Measurements from ENCODE around the gene ARHGAP22. TPM values are rescaled to one million over a fixed set of nuclear protein-coding genes. Genes with fewer than 3 reads are reported as not detected.

Gene ARHGAP22
- total RNA-seq, 2 donors from 2014 or later, result 1.8 to 5.7 TPM

DNA sequence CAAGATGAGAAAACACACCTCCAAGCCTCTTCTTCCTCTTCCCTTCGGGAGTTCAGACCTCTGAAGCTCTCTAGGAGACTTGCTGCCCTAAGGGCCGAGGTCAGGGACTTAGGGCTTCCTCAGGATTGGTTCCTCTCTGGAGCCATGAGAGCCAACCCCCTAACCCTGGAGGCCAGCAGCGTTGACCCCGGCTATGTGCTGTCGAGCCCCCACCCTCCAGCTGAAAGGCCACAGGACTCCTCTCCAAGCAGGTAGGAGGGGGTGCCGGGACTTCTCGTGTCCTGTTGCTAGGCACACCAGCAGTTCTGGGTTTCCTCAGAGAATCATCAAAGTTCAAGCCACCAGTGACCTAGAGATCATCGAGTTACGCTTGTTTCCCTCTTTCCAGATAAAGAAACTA, 87.4 kb downstream of the ARHGAP22 start:
- Histone ChIP-seq H3K4me1 (no peaks in the 10 kb centered on the region), H3K9me3 (peaks cover 0 to 27% of the 10 kb centered on the region in 2 donors), H3K36me3 (no peaks in the 10 kb centered on the region), H3K27me3 (no peaks in the 10 kb centered on the region), H3K27ac (no peak overlapping the region), H3K4me3 (no peak overlapping the region)
- DNase-seq (ENCODE audit: low spot score), result no peak
- TF ChIP-seq, protein P1, sequence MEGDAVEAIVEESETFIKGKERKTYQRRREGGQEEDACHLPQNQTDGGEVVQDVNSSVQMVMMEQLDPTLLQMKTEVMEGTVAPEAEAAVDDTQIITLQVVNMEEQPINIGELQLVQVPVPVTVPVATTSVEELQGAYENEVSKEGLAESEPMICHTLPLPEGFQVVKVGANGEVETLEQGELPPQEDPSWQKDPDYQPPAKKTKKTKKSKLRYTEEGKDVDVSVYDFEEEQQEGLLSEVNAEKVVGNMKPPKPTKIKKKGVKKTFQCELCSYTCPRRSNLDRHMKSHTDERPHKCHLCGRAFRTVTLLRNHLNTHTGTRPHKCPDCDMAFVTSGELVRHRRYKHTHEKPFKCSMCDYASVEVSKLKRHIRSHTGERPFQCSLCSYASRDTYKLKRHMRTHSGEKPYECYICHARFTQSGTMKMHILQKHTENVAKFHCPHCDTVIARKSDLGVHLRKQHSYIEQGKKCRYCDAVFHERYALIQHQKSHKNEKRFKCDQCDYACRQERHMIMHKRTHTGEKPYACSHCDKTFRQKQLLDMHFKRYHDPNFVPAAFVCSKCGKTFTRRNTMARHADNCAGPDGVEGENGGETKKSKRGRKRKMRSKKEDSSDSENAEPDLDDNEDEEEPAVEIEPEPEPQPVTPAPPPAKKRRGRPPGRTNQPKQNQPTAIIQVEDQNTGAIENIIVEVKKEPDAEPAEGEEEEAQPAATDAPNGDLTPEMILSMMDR (IDR thresholded peaks at IDR 0.05), result no peak

DNA sequence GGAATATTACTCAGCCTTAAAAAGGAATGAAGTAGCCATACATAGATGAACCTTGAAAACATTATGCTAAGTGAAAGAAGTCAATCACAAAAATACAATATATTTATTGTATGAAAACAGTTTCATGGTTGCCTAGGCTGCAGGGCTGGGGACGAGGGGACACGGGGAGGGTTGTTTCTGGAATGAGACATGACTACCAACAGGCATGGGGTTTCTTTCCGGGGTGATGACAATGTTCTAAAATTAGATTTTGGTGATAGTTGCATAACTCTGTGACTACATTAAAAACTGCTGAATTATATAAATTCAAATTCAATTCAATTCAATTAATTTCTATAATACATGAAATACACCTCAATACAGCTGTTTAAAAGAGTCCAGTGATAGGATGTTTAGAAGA, 88.0 kb downstream of the ARHGAP22 start:
- Histone ChIP-seq H3K4me1 (no peaks in the 10 kb centered on the region), H3K4me3 (no peak overlapping the region), H3K27me3 (no peaks in the 10 kb centered on the region), H3K9me3 (peaks cover 0 to 27% of the 10 kb centered on the region in 2 donors), H3K27ac (no peak overlapping the region), H3K36me3 (no peaks in the 10 kb centered on the region)
- TF ChIP-seq, protein P1 (IDR thresholded peaks at IDR 0.05), result no peak
- DNase-seq (ENCODE audit: low spot score), result no peak

DNA sequence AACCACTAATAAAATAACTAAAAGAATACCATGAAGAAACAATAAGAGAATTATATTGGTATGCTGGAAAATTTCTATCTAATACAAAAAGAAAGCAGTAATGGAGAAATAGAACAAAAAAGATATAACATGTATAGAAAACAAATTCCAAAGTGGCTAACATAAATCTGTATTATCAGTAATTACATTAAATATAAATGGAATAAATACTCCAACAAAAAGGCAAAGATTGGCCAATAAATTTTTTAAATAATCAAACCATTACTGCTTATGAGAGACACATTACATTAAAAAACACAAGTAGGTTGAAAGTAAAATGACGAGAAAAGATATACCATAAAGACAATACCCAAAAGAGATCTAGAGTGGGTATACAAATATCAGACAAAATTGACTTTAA, 90.0 kb downstream of the ARHGAP22 start:
- TF ChIP-seq, protein P1 (IDR thresholded peaks at IDR 0.05), result no peak
- H3K4me1 ChIP-seq, result no peaks in the 10 kb centered on the region

DNA sequence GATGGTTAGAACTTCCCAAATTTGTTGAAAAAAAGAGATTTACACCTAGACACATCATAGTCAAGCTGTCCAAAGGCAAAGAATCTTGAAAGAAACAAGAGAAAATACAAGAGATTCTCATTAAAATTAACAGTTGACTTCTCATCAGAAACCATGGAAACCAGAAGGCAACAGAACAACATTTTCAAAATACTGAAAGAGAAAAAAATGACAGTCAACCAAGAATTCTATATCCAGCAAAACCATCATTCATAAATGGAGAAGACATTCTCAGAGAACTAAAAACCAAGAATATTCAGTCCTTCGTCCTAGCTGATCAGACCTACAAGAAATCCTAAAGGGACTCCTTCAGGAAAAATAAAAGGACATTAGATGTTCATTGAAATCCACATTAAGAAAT, 90.6 kb downstream of the ARHGAP22 start:
- no peak overlapping the region for H3K4me3 ChIP-seq
- TF ChIP-seq, protein P1 (IDR thresholded peaks at IDR 0.05), result no peak
- H3K27ac ChIP-seq, result no peak overlapping the region
- H3K36me3 ChIP-seq, result no peaks in the 10 kb centered on the region
- H3K4me1 ChIP-seq, result peaks cover 0 to 6% of the 10 kb centered on the region in 2 donors
- H3K9me3 ChIP-seq, result peaks cover 0 to 27% of the 10 kb centered on the region in 2 donors
- H3K27me3 ChIP-seq, result no peaks in the 10 kb centered on the region
- DNase-seq (ENCODE audit: low spot score), result no peak

More for the DNA sequence above, 90.0 kb downstream of the ARHGAP22 start:
- Histone ChIP-seq H3K9me3 (peaks cover 0 to 27% of the 10 kb centered on the region in 2 donors), H3K27me3 (no peaks in the 10 kb centered on the region), H3K27ac (no peak overlapping the region), H3K4me3 (no peak overlapping the region), H3K36me3 (no peaks in the 10 kb centered on the region)
- DNase-seq (ENCODE audit: low spot score), result no peak

DNA sequence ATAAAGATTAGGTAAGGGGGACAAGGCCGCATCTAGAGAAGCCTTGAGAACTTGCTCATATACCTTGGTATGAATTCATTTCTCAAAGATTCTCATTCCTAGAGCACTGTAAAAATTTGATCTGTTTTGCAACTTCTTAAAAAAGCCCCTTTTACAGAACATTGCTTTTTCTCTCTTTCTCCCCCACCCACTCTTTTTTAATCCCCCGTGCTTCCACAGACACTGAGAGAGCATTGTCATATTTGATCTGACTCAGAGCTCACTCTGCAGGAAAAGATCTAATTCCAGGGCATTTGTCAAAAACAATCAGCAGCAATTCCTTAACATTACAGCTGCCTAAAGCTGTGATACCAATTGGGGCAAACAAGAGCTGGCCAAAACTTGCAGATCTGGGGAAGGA, 92.0 kb downstream of the ARHGAP22 start:
- DNase-seq (ENCODE audit: low spot score), result no peak
- H3K27ac ChIP-seq, result no peak overlapping the region
- peaks cover 0 to 17% of the 10 kb centered on the region in 2 donors for H3K4me1 ChIP-seq
- no peaks in the 10 kb centered on the region for H3K27me3 ChIP-seq
- peaks cover 0 to 27% of the 10 kb centered on the region in 2 donors for H3K9me3 ChIP-seq
- H3K4me3 ChIP-seq, result no peak overlapping the region
- TF ChIP-seq, protein P1 (IDR thresholded peaks at IDR 0.05), result no peak
- H3K36me3 ChIP-seq, result no peaks in the 10 kb centered on the region

DNA sequence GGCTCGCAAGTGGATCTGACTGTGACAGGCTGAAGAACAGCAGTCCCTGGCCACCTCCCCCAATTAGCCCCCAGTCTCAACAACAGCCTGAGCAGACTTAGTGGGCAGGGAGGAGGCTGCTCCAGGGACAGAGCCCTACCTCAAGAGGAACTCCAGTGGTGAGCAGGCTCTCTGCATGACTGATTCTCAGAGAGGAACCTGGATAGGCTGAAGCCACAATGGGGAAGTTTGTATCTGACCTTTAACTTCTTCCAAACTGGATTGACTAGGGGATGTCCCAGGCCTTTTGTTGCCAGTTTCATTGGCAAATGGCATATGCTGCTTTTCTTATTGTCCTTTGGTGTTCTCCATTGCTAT, 93.0 kb downstream of the ARHGAP22 start:
- H3K27me3 ChIP-seq, result no peaks in the 10 kb centered on the region
- H3K27ac ChIP-seq, result no peak overlapping the region
- peaks cover 0 to 17% of the 10 kb centered on the region in 2 donors for H3K4me1 ChIP-seq
- TF ChIP-seq, protein P1 (IDR thresholded peaks at IDR 0.05), result no peak
- no peaks in the 10 kb centered on the region for H3K36me3 ChIP-seq
- H3K9me3 ChIP-seq, result peaks cover 0 to 24% of the 10 kb centered on the region in 2 donors
- H3K4me3 ChIP-seq, result no peak overlapping the region
- no peak for DNase-seq (ENCODE audit: low spot score)

Measured in right atrium auricular region (tissue), 2 donors.